HG03025 (cell line): ENCODE results near the gene PCDHGB4.
"Not testable (repeated sequence)": the region's sequence is repeated elsewhere in the genome, so short reads cannot be mapped to it uniquely, and the experiment has no call there.

Source experiments
- ATAC-seq: cut with Tn5 transposase; IDR thresholded peaks from one replicate; pipeline ENCODE4 v1.9.1; 2021; ENCODE audit warnings: mild to moderate bottlenecking, moderate library complexity; ENCODE audit not compliant: unreplicated experiment, low FRiP score

The PCDHGB4 gene

DNA sequence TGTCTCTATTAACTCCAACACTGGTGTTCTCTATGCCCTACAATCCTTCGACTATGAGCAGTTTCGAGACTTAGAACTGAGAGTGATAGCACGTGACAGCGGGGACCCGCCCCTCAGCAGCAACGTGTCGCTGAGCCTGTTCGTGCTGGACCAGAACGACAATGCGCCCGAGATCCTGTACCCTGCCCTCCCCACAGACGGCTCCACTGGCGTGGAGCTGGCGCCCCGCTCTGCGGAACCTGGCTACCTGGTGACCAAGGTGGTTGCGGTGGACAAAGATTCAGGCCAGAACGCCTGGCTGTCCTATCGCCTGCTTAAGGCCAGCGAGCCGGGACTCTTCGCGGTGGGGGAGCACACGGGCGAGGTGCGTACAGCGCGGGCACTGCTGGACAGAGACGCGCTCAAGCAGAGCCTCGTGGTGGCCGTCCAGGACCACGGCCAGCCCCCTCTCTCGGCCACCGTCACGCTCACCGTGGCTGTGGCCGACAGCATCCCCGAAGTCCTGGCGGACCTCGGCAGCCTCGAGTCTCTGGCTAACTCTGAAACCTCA is 35.3 kb downstream of the PCDHGB4 start:
- ATAC-seq = no peak

DNA sequence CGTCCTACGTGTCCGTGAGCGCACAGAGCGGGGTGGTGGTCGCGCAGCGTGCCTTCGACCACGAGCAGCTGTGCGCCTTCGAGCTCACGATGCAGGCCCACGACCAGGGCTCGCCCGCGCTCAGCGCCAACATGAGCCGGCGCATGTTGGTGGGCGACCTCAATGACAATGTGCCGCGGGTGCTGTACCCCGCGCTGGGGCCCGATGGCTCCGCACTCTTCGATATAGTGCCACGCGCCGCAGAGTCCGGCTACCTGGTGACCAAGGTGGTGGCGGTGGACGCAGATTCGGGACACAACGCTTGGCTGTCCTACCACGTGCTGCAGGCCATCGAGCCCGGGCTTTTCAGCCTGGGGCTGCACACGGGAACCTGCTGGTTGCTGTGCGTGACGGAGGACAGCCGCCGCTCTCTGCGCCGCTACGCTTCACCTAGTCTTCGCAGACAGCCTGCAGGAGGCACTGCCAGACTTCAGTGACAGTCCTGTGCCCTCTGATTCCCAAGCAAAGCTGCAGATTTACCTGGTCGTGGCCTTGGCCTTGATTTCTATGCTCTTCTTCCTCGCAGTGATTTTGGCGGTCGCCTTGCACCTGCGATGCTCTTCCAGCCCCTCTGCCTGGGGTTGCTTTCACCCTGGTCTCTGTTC is 40.4 kb downstream of the PCDHGB4 start:
- ATAC-seq = no peak

- ATAC-seq = peak; percentile 91
Measured at GRCh38 chr5:141430332-141431113, 43.0 kb downstream of the PCDHGB4 start, which contains the start of gene PCDHGA12. PCDHGA12 (plus strand) TSS chr5:141430507; CDS start chr5:141430760, 253 bp downstream.

- ATAC-seq = no peak
Measured at GRCh38 chr5:141431286-141431685, 43.8 kb downstream of the PCDHGB4 start.

- ATAC-seq = not testable (repeated sequence)
Measured at GRCh38 chr5:141432308-141432707, 44.8 kb downstream of the PCDHGB4 start.

DNA sequence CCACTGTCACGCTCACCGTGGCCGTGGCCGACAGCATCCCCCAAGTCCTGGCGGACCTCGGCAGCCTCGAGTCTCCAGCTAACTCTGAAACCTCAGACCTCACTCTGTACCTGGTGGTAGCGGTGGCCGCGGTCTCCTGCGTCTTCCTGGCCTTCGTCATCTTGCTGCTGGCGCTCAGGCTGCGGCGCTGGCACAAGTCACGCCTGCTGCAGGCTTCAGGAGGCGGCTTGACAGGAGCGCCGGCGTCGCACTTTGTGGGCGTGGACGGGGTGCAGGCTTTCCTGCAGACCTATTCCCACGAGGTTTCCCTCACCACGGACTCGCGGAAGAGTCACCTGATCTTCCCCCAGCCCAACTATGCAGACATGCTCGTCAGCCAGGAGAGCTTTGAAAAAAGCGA is 45.2 kb downstream of the PCDHGB4 start:
- ATAC-seq = not testable (repeated sequence)

DNA sequence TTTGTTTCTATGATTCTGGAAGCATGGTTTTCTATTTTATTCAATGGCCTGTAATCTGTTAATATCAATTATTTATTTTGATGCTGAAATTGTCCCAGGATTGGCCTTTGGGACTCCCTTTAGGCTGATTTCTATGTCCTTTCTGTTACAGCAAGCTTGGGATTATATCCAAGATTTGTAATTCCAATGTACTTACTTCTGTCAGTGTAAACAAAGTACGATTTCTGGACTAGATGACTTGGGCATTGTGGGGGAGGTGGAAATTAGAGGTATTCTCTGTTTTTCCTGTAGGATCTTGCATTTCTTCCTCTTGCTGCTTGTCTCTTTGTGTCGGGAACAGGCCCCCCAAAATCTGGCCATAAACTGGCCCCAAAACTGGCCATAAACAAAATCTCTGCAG is 46.5 kb downstream of the PCDHGB4 start:
- no peak for ATAC-seq

GRCh38 chr5:141437221-141437620 is 49.7 kb downstream of the PCDHGB4 start:
- ATAC-seq = no peak

DNA sequence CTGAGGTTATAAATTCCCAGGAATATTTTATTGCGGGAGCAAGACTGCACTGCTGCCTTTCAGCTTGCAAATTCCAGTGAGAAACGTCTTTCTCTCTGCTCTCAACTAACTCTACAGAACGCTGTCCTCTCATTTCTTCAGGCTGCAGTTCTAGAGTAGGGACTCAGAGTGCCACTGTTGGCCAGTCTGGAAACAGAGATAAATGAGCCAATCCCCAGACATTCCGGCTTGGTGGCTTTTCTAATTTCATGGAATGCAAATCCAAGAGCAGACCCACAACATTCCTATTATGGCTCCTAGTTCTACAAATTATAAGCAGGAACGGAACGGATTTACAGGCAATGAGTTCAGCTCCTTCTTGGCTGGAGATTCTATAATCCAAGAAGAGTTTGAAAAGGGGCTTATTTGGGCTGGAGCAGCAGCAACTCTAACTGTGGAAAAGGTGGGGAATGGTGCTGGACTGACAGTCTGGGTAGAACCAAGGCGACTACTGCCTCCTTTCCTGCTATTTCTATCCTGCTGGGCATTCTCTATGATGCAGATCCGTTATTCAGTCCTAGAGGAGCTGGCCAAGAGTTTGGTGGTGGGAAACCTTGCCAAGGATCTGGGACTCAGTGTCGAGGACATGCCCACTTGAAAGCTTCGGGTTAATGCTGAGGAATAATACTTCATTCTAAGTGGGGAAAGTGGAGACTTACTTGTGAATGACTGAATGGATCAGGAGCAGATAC is 52.1 kb downstream of the PCDHGB4 start:
- no peak for ATAC-seq
